Measurements from ENCODE around the gene PANK4.

GRCh38 chr1:2481885-2482284 lies 44.5 kb downstream of the PANK4 start:
- no peak for TF ChIP-seq CTCF (IDR thresholded peaks at IDR 0.05; ENCODE audit: insufficient read depth, low read depth, low read length)
- TF ChIP-seq EZH2 (IDR thresholded peaks at IDR 0.05; ENCODE audit: insufficient read depth, low read length): no peak
